Superior temporal gyrus (tissue), 1 donor: ENCODE data around the gene OPN4.

Experiments
- DNase-seq: peaks from one replicate; pipeline ENCODE4 v3.0.0-alpha.2; 2016; ENCODE audit errors: extremely low spot score

Gene OPN4

GRCh38 chr10:86699541-86699940 lies 45.2 kb downstream of the OPN4 start:
- DNase-seq = no peak

GRCh38 chr10:86699991-86700840 lies 45.9 kb downstream of the OPN4 start:
- DNase-seq = no peak

- no peak for DNase-seq
These were observed 46.7 kb downstream of the OPN4 start for GRCh38 chr10:86700851-86701617.

GRCh38 chr10:86703176-86703575 lies 48.8 kb downstream of the OPN4 start:
- no peak for DNase-seq

- DNase-seq = no peak
These were observed 50.8 kb downstream of the OPN4 start for GRCh38 chr10:86705139-86705538.

- DNase-seq = no peak
These were observed 51.6 kb downstream of the OPN4 start for GRCh38 chr10:86705905-86706304.

GRCh38 chr10:86706401-86706841 lies 52.1 kb downstream of the OPN4 start:
- DNase-seq = no peak

GRCh38 chr10:86706977-86707376 lies 52.6 kb downstream of the OPN4 start:
- no peak for DNase-seq

GRCh38 chr10:86707505-86707904 lies 53.2 kb downstream of the OPN4 start:
- DNase-seq = no peak

- no peak for DNase-seq
These were observed 53.9 kb downstream of the OPN4 start for GRCh38 chr10:86708068-86708782.

GRCh38 chr10:86708783-86709380 lies 54.5 kb downstream of the OPN4 start:
- DNase-seq = no peak

- DNase-seq = no peak
These were observed 55.2 kb downstream of the OPN4 start for GRCh38 chr10:86709396-86710185.

- peak; percentile 76 for DNase-seq
These were observed 56.7 kb downstream of the OPN4 start for GRCh38 chr10:86710987-86711512.

GRCh38 chr10:86711513-86712316 lies 57.4 kb downstream of the OPN4 start:
- DNase-seq = peak; percentile 53

- DNase-seq = no peak
These were observed 58.0 kb downstream of the OPN4 start for GRCh38 chr10:86712317-86712707.

- DNase-seq = no peak
These were observed 60.9 kb downstream of the OPN4 start for GRCh38 chr10:86715156-86715795.

- no peak for DNase-seq
These were observed 61.5 kb downstream of the OPN4 start for GRCh38 chr10:86715836-86716235.
